Measurements from ENCODE around the gene TEPSIN.

The TEPSIN gene

DNA sequence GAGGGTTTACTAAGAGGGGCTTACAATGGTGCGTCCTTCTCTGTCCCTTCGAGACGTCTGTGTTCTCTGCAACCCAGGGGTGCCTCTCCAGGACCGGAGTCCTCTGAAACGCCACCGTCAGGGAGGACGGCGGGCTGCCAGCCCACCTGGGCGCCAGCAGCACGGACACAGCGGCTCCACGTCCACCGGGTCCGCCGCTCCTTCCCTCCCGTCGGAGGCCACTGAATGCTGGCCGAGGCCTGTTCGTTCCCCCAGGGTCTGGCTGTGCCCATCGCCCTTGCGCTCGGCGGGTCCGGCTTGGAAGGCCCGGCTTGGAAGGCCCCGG, 403 bp downstream of the TEPSIN start:
- TF ChIP-seq, protein P1, sequence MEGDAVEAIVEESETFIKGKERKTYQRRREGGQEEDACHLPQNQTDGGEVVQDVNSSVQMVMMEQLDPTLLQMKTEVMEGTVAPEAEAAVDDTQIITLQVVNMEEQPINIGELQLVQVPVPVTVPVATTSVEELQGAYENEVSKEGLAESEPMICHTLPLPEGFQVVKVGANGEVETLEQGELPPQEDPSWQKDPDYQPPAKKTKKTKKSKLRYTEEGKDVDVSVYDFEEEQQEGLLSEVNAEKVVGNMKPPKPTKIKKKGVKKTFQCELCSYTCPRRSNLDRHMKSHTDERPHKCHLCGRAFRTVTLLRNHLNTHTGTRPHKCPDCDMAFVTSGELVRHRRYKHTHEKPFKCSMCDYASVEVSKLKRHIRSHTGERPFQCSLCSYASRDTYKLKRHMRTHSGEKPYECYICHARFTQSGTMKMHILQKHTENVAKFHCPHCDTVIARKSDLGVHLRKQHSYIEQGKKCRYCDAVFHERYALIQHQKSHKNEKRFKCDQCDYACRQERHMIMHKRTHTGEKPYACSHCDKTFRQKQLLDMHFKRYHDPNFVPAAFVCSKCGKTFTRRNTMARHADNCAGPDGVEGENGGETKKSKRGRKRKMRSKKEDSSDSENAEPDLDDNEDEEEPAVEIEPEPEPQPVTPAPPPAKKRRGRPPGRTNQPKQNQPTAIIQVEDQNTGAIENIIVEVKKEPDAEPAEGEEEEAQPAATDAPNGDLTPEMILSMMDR (IDR thresholded peaks at IDR 0.05; ENCODE audit: low read length): no peak
- TF ChIP-seq EZH2 (optimal IDR thresholded peaks at IDR 0.05; ENCODE audit: low read depth, low read length) (no peak), EZH2phosphoT487 (IDR thresholded peaks at IDR 0.05; ENCODE audit: low read length) (no peak)
- Histone ChIP-seq H3K4me1 (ENCODE audit: low read length) (peaks cover 6% of the 10 kb centered on the region), H2AFZ (ENCODE audit: low read length) (peak overlapping the region; percentile 87), H3K4me3 (ENCODE audit: low read length) (peak overlapping the region; percentile 99), H3K27me3 (replicated peaks; ENCODE audit: insufficient read depth, low read length) (no peaks in the 10 kb centered on the region), H3K9me3 (replicated peaks; ENCODE audit: insufficient read depth, low read length) (no peaks in the 10 kb centered on the region), H3K9me2 (replicated peaks; ENCODE audit: insufficient read depth, low read length) (no peaks in the 10 kb centered on the region), H3K9ac (ENCODE audit: low read length) (peak overlapping the region; percentile 92), H4K20me1 (ENCODE audit: insufficient read depth, low read length) (no peaks in the 10 kb centered on the region), H3K79me2 (ENCODE audit: low read length) (peaks cover 69% of the 10 kb centered on the region), H3K27ac (ENCODE audit: low read length) (no peak overlapping the region), H3K4me2 (ENCODE audit: low read depth, low read length) (peak overlapping the region; percentile 91), H3K36me3 (replicated peaks; ENCODE audit: insufficient read depth, low read length) (no peaks in the 10 kb centered on the region), H3F3A (ENCODE audit: insufficient read depth, low read length) (peaks cover 5% of the 10 kb centered on the region; the same call in 1 of the 2 replicates)
- DNase-seq: no peak

DNA sequence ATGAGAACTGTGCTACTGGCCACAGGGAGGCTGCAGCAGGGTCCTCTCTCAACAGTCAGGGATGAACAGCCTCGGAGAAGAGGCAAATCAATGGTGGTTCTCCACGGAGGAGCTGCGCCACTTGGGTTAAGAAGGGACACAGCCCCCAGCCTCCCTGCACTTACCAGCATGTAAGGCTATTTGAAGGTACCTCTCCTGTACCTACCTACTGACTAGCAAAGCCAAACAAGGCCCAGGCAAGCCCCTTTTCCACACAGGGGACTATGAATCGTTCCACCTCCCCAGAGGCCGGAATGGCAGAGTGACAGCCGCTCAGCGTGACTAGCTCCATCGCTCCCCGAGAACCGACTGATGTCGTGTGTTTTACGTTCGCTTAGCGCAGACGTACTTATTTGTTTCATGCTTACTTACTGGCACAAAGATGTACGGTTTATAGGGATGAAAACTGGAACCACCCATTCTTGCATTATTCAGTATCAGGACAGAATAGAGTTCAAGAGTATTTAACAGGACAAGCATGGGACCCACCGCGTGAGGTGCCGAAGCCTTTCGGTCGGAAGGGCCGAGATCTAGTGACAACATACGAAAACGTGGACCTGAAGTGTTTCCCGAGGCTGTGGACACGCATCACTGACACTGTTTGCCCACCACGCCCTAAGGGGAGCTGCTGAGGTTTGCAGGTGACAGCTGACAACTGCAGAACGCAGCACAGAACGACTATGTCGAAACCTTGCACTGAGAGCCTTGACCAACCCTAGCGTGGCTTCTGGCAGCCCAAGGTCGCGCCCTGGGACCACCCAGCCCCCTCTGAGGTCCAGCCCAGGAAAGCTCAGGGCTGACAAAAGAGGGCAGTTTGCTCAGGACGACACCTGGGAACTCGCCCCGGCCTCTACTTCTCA, 1.0 kb downstream of the TEPSIN start:
- Histone ChIP-seq H3K4me1 (ENCODE audit: low read length) (peaks cover 6% of the 10 kb centered on the region), H3K27ac (ENCODE audit: low read length) (no peak overlapping the region)

DNA sequence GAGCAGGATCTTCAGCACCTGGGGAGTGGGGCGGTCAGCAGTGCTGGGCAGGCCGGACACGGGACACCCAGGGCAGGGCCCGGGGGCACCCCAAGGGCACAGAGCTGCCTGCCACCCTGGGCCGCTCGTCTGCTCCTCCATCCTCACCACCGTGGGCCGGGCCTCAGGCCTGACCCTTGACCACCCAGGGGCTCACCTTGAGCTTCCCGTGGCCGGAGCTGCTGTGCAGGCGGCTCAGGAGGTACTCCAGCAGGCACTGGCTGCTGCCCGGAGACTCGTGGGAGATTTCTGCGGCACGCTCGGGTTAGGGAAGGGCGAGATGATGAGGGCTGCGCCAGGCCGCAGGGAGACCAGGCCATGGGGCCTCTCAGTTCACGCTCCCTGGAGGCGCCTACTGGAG, 2.1 kb downstream of the TEPSIN start:
- Histone ChIP-seq H3K27ac (ENCODE audit: low read length) (no peak overlapping the region), H2AFZ (ENCODE audit: low read length) (no peak overlapping the region), H4K20me1 (ENCODE audit: insufficient read depth, low read length) (no peaks in the 10 kb centered on the region), H3K4me2 (ENCODE audit: low read depth, low read length) (no peak overlapping the region), H3K4me3 (ENCODE audit: low read length) (no peak overlapping the region), H3K9me3 (replicated peaks; ENCODE audit: insufficient read depth, low read length) (no peaks in the 10 kb centered on the region), H3K79me2 (ENCODE audit: low read length) (peaks cover 64% of the 10 kb centered on the region), H3K36me3 (replicated peaks; ENCODE audit: insufficient read depth, low read length) (no peaks in the 10 kb centered on the region), H3K4me1 (ENCODE audit: low read length) (peaks cover 6% of the 10 kb centered on the region), H3K9me2 (replicated peaks; ENCODE audit: insufficient read depth, low read length) (no peaks in the 10 kb centered on the region), H3F3A (ENCODE audit: insufficient read depth, low read length) (peaks cover 5% of the 10 kb centered on the region; the same call in 1 of the 2 replicates), H3K27me3 (replicated peaks; ENCODE audit: insufficient read depth, low read length) (no peaks in the 10 kb centered on the region), H3K9ac (ENCODE audit: low read length) (no peak overlapping the region)
- DNase-seq: no peak
- TF ChIP-seq EZH2 (optimal IDR thresholded peaks at IDR 0.05; ENCODE audit: low read depth, low read length): no peak
- no peak for TF ChIP-seq EZH2phosphoT487 (IDR thresholded peaks at IDR 0.05; ENCODE audit: low read length)
- TF ChIP-seq, protein P1 (IDR thresholded peaks at IDR 0.05; ENCODE audit: low read length): no peak

More for the DNA sequence above, 1.0 kb downstream of the TEPSIN start:
- TF ChIP-seq EZH2 (optimal IDR thresholded peaks at IDR 0.05; ENCODE audit: low read depth, low read length) (no peak), EZH2phosphoT487 (IDR thresholded peaks at IDR 0.05; ENCODE audit: low read length) (no peak)
- TF ChIP-seq, protein P1 (IDR thresholded peaks at IDR 0.05; ENCODE audit: low read length): no peak
- Histone ChIP-seq H3K36me3 (replicated peaks; ENCODE audit: insufficient read depth, low read length) (no peaks in the 10 kb centered on the region), H2AFZ (ENCODE audit: low read length) (peak overlapping the region; percentile 87), H4K20me1 (ENCODE audit: insufficient read depth, low read length) (no peaks in the 10 kb centered on the region), H3K9ac (ENCODE audit: low read length) (peak overlapping the region; percentile 92), H3K4me3 (ENCODE audit: low read length) (peak overlapping the region; percentile 99), H3K9me2 (replicated peaks; ENCODE audit: insufficient read depth, low read length) (no peaks in the 10 kb centered on the region), H3K9me3 (replicated peaks; ENCODE audit: insufficient read depth, low read length) (no peaks in the 10 kb centered on the region), H3K79me2 (ENCODE audit: low read length) (peaks cover 69% of the 10 kb centered on the region), H3K27me3 (replicated peaks; ENCODE audit: insufficient read depth, low read length) (no peaks in the 10 kb centered on the region), H3F3A (ENCODE audit: insufficient read depth, low read length) (peaks cover 5% of the 10 kb centered on the region; the same call in 1 of the 2 replicates), H3K4me2 (ENCODE audit: low read depth, low read length) (peak overlapping the region; percentile 91)
- DNase-seq: no peak
